GM12801 (cell line): Measurements from ENCODE around the gene ZSCAN18.

Source experiments
- TF ChIP-seq, protein P1 (sequence below): IDR thresholded peaks from one replicate; pipeline ENCODE4 v1.5.1; 2011; ENCODE audit warnings: control low read depth; ENCODE audit not compliant: insufficient read length; ENCODE audit errors: extremely low read depth

The ZSCAN18 gene

DNA sequence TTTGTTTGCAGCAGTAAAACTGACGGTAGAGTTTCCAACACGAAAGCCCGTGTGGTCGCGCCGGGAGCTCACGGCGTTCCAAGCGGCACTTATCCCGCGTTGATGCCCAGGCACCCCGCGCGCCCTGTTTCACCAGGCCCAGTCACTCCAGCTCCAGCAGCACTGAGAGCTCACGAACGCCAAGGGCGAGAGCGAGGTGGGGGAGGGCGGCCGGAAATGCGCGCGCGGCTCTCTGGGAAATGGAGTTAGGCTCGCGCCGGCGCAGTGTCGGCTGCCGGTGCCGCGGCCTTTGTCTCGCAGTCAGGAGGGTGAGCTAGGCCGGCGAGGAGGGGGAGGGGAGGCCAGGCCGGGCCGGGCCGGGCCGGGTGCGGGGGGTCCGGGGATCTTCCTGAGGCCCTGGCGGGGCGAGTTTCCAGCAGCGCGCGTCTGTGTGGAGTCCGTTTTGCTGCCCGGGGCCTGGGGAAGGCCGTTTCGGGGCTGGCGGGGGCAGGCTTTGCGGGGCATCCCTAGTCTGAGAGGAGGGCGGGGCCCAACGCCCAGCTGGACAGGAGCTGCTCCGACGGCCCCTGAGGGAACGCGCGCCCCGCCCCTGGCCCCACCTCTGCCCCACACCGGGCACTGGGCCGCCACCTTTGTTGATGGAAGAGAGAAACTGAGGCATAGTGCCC lies 38.9 kb downstream of the ZSCAN18 start, which contains the start of gene ZNF135:
TSS of gene ZNF135 (plus strand) at position 280 of the 668 bp plus-strand sequence. CDS start 721 bp downstream, outside the sequence.
- TF ChIP-seq, protein P1, sequence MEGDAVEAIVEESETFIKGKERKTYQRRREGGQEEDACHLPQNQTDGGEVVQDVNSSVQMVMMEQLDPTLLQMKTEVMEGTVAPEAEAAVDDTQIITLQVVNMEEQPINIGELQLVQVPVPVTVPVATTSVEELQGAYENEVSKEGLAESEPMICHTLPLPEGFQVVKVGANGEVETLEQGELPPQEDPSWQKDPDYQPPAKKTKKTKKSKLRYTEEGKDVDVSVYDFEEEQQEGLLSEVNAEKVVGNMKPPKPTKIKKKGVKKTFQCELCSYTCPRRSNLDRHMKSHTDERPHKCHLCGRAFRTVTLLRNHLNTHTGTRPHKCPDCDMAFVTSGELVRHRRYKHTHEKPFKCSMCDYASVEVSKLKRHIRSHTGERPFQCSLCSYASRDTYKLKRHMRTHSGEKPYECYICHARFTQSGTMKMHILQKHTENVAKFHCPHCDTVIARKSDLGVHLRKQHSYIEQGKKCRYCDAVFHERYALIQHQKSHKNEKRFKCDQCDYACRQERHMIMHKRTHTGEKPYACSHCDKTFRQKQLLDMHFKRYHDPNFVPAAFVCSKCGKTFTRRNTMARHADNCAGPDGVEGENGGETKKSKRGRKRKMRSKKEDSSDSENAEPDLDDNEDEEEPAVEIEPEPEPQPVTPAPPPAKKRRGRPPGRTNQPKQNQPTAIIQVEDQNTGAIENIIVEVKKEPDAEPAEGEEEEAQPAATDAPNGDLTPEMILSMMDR = no peak

DNA sequence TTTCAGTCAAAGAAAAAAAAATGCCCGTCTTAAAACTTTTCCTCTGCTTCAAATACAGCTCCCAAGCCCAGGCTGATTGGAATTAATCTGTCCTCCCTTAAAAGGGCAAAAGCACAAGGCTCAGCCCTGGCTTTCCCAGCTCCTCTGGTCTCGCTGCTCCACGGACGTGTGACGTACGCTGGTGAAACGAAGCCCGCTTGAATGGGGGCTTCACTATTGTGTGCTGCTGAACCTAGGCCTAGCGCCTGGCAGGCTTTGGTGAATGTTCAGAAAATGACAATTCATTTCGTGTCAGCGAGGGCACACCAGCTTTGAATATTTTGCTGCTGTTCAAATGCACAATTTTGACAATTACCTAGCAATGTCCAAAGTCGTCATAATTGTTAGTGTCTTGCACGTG lies 39.6 kb downstream of the ZSCAN18 start:
- TF ChIP-seq, protein P1 = no peak

DNA sequence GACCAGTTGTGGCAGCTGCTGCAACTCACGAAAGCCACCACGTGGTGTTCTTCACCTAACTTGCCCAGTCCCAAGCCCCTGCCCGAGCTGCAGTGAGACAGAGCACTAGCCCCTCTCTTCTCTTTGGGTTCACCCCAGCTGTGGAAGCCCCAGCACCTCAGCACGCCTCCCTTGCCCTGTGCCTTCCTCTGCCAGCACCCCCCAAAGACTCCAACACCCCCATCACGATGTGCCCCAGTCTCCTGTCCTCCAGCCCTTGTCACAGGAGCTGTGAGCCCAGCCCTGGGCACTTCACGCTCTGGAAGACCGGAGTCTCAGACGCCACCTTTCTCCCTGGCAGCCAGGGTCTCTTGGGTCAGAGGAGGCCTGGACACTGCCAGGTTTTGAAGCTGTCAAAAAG lies 41.2 kb downstream of the ZSCAN18 start:
- TF ChIP-seq, protein P1 = no peak

DNA sequence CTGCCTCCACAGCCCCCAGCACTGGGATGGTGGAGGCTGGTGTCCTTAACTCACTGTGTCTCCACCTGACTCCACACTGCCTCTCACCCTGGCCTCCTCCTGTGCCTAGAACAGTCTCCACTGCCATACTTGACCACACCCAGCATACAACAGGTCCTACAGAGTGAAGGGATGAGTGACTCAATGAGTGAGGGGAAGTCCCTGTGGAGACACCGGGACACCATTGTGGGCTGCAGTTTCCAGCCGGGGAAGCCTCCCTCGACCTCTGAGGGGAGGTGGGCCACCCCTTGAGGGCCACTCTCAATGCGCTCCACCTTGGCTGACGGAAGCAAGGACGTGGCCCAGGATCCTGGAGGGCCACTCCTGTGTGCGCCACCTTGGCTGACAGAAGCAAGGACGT lies 41.8 kb downstream of the ZSCAN18 start:
- TF ChIP-seq, protein P1 = no peak

DNA sequence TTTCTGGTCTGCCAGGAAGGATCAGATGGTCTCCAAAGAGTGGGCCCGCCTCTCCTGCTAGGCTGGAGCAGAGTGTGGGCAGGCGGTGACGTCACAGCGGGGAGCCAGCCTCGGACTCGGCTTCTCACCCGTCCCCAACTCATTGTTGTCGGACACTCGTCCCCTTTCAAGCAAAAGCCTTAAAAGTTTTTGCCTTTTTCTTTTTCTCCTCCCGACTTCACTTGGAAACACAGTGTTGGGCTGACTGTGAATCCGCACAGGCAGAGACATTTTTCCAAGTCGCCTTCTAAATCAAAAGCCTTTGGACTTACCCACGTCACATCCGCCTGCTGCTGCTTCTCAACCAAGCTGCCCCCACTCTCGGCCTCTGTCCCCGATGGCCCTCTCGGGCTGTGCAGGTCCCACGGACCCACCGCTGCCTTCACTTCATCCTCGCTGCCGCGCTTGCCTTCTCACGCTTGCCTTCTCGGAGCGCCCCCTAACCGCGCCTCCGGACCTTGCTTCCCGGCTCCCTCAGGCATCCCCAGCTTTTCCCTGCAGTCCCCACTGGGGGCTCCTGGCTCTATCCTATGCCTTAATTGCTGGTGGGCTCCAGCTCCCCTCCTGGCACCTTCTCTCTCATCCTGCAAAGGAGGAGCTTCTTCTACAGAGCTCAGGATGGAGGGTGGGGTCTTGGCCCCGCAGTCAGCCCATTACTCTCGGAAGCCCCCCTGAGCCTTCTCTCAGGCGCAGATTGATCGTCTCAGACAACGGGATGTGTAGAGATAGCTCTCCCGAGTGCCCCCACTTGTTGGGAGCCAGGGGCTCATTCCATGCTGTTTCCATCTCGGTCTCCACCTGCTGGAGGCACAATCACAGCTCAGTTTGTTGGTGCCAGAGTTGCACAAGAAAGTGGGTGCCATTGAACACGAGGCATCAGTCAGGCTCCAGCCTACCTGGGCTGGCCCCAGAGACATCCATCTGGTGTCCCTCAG lies 42.8 kb downstream of the ZSCAN18 start:
- TF ChIP-seq, protein P1 = no peak

DNA sequence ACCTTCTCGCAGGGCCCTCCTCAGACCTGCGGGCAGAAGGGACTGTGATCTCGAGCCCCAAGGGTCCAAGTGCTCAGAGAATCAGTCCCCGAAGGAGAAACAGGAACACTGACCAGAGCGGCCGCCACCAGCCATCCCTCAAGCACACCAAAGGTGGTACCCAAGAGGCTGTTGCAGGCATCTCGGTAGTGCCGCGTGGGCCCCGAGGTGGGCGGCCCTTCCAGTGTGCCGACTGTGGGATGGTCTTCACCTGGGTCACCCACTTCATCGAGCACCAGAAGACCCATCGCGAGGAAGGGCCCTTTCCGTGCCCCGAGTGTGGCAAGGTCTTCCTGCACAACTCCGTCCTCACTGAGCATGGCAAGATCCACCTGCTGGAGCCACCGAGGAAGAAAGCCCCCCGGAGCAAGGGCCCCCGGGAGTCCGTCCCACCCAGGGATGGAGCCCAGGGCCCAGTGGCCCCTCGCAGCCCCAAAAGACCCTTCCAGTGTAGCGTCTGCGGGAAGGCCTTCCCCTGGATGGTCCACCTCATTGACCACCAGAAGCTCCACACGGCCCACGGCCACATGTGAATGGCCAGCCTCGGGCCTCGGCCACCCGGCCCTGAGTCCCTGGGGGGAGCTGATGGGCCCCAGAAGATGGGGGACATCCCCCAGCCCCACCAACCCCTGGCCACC lies 44.4 kb downstream of the ZSCAN18 start:
- TF ChIP-seq, protein P1 = no peak

DNA sequence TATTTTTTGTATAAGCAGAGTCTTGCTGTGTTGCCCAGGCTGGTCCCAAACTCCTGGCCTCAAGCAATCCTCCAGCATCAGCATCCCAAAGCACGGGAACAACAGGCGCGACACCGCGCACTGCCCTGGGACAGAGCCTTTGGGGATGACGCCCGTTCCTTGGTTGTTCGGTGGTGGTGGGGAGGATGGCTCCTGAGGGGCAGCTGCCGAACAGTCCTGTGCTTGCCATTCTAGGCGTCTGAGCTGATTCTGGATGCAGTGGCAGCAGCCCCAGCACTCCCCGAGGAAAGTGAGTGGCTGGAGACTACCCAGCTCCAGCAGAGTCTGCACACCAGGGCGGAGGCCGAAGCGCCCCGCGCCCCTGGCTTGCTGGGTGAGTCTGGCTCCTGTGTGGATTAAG lies 45.8 kb downstream of the ZSCAN18 start:
- TF ChIP-seq, protein P1 = no peak
